SKM-1 (cell line): ENCODE measurements around the gene CHN2.

Source experiments
- DNase-seq: peaks from one replicate; lab custom pipeline; 2025; ENCODE audit not compliant: unreplicated experiment; lab: John Stamatoyannopoulos, UW

Gene CHN2

DNA sequence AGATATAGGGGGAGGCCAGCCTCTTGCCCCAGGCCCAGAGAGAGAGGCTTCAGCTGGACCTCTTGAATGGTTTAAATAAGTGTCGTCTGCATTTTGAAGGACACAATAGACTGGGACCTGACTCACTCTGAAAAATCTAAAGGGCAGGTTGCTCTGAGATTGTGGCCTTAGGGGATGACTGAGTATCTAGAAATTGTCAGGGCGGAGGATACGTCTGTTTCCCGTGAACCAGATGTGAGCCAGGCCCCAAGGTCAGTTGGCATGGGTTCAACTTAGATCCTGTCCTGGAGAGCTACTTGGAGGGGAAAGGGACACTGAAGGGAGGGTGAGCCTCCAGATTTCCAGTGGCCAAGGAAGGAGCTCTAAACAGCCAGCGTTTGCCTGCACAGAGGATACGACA is 110.2 kb downstream of the CHN2 start:
- DNase-seq, result no peak

DNA sequence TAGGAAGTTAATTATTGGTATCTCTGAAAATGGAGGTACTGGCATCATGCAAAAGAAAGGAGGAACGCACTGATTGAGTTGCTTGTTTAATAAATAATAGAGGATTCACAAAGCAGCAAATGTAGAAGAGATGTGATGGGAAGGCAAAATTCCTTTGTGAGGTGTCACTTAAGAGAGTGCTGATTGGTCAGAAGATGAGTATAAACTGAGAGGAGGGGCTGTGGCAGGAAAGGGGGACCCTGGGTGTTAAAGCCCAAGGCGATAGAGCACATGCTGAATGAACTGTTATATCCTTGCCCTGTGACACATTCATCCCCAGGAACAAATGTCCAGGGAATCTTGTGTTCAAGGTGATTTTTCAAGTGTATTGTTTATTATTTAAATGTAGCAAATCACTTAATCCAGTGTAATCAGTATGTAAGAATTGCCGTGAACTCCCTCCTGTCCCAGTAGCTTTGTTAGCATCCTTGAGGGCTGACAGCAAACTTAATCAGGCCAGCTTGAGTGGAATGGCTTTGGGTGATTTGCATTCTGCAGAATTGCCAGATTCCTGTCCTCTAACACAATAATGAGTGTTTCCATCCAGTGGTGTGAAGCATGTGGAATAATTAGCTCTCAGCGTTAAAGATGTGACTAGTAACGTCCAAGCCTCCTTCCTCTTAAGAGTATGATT is 111.9 kb downstream of the CHN2 start:
- DNase-seq, result no peak

DNA sequence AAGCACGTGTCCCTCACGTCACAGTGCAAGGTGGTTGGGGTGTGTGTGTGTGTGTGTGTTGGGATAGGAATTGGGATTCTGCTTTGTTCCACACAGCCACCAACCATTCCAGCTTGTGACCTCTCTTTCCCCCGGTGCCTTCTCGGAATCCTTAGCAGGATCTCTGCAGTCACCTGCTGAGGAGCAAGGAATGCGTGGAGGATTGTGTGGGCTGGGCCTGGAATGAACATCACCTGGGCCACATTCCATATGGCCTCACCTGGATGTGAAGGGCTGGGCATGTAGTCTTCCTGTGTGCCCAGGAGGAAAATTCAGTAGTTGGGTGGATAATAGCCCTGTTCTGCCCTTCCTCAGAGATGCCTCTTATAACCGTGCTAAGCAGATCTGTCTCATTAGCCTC is 113.8 kb downstream of the CHN2 start:
- no peak for DNase-seq

DNA sequence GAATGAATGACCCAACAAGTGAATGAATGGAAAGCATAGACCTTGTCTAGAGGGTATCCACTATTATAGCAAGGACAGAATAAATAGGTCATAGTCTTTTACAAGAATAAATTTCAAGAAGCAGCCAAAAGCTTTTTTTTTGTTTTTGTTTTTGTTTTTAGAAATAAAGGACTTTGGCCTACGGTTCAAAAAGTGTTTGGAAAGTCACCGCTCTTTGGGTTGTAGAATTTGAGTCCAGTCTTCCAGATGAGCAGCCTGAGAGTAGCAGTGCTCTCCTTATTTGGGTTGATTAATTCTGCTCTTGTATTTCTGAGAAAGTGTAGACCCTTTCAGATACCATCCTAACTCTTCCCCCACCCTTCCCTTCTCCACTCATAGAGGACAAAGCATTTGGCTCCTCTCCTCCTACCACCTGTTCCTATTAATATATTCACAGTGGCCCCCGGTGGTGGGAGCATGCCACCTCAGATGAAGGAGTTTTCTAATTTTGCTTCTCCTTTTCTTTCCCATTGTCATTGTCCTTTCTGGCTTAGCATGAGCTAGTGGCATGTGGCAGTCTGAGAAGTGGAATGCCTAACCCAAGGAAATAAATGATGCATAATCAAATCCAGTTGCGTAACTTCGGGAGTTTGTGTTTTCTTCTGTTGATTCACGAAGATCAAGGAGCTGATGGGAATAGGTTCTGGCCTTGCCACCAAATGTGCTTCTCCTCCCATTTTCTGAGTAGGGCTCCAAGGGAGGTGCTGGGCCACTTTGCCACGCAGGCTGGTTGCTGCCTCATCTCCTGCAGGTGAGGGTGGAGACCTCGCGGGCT is 114.7 kb downstream of the CHN2 start:
- DNase-seq, result no peak

DNA sequence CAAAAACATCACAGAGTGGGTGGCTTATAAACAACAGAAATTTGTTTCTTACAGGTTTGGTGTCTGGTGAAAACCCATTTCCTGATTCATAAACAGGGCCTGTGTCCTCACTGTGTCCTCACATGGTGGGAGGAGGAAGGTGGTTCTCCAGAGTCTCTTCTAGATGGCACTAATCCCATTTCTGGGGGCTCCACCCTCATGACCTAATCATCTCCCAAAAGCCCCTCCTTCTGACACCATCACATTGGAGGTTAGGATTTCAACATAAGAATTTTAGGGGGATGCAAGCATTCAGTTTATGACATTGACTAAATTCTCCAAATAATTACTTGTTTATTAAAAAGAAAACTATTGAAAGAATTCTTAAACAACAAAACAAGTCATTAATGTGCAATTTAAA is 116.0 kb downstream of the CHN2 start:
- DNase-seq, result no peak

DNA sequence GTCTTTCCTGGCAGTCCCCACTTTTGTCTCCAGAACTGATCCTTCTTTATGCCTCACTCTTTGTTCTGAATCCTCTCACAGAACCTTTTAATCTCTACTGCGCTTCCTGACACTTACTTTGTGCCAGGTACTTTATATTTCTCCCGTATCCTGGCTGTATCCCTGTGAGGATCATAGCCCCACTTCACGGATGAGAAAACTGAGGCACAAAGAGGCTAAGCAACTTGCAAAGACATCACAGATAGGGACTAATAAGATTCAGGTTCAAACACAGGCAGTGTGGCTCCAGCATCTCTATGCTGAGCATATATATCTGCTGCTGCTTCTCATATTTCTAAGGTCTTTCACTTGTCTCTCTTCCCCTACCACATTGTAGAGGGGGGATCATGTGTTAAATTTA is 116.7 kb downstream of the CHN2 start:
- no peak for DNase-seq

DNA sequence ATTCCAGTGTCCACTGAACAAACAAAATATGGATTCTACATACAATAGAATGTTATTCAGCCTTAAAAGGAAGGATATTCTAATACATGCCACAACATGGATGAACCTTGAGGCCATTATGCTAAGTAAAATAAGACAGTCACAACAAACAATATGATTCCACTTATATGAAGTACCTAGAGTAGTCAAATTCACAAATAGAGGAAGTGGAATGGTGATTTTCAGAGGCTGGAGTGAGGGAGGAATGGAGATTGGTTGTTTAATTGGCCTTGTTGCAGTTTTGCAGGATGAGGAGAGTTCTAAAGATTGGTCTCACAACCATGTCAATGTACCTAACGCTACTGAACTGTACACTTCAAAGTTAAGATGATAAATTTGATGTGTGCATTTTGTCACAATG is 119.6 kb downstream of the CHN2 start:
- DNase-seq, result no peak

DNA sequence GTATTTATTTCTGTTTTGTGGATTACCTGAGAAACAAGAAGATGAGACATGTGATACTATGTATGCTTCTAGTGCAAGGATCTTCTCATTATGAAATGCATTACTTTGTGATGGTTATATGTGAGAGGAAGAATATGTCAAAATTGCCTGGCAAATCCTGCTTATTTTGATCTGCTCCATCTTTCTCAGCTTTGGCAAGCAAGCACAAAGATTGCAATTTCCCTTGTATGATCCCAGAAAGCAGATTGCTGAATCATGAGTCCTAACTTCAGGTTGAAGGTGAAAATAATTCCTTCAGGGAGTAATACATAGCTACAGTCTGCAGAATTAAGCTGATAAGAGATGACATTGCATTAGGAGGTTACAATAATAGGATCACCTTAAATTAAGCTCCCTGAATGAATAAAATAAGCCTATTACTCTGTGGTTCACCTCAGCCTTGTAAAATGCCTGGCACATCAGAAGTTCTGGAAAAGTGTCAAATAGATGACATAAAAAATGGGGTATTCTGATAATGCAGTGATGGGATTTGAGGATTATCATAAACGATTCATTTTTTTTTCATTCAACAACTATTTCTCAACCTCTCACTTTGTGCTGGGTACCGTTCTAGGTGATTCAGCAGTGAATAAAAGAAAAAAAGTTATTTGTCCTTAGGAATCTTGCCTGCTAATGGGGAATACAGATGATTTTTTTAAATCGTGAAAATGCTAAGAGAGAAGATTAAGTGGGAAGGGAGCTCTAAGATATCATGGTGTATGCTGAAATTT is 120.7 kb downstream of the CHN2 start:
- DNase-seq, result no peak

DNA sequence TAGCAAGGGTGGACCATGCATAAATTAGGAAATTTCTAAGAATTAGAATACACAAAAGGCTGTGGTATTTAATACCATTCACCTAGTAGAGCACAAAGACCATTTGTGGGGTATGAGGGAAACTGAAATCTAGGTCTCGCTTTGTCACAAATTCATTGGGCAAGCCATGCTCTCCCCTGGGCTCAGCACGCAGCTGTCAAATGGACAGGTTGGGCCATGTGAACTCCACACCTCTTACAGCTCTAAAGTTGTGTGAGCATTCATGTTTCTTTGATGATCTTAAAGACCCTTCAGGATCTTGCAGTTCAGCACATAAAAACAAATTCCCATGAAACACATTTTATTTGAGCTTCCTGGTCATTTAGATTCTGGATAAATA is 121.3 kb downstream of the CHN2 start:
- DNase-seq, result no peak

DNA sequence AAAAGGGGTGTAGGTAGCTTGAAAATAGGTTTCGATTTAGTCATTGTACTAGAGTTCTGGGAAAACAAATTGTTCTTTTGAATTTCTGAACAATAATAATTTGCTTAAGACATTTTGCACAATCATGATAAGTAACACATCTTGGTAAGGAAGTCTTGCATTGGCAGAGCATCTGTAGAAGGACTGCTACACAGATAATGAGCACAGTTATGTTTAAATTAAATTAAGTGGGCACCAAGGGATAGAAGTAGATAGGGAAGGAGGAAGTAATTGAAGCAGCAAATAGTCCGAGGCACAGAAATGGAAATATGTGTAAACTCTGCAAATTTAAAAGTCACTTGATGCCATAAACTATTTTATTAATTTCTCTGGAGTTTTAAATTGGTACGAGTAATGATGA is 122.4 kb downstream of the CHN2 start:
- DNase-seq, result no peak

DNA sequence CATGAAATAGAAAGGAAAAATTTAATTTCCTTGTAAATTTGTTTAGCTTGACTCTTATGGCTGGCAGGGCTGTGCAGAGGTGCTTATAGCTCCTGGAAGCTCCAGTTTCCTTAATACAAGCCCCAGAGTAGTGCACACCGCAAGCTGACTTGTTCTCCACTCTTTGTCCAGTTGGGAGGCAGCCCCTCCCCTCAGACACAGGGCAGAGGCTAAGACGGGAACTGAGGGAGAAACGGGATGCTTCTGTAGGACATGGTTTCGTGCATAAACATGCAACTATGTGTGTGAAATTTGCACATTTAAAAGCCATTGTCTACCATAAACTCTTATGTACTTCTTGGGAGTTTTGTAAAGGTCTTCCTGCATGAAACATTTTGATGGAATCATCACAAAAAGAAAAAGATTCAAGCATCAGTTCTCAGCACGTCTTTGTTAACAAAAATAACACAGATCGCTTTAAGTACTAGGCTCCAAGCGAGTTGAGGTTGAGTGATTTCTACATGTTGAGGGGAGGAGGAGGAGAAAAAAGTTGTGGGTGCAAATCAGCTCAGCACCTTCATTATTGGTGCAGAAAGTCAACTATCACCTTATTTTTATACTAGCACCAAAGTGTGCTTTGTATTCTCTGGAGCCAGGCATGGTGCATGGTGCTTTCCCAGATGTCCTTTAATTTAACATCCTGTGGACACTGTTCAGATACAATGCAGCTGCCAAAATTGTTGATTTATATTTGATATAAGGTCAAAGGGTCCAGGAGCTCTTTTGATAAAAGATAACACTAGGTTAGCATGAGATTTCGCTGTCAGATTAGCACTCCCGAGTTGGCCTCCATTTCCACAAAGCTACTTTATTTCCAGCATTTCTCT is 124.5 kb downstream of the CHN2 start:
- DNase-seq, result no peak

DNA sequence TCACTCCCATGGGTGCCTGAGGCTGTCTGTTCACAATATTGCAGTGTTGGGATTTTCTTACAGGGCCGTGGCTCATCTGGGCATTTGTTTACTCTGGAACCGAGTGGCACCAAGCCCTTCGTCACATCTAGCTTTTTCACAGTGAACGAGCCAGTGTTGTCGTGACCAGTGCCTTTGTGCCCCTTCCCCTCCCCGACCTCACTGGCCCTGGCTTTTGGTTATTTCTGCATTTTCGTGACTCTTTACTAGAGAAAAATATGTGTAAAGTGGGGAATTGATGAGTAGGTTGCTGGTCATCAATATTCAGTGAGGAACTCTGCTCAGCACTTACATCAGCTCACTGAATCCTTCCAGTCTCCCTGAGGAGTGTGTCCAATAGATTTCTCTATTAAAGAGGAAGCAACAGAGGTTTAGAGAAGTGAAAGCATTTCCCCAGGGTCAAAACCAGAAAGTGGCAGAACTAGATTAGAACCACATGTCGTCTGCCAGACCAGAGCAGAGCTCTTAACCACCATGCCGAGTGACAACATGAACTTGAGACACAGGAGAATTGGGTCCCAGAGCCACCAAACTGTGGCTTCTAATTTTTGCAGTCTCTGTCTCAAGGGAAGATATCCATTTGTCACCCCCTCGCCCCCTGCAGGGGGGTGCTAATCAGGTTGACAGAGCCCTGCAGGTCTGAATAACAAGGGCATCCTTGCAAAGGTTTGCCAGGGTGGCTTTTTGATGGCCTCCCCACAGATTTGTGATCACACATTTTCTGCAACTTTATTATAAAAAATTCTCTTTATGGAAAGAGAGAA is 125.3 kb downstream of the CHN2 start:
- DNase-seq, result peak; percentile 82

DNA sequence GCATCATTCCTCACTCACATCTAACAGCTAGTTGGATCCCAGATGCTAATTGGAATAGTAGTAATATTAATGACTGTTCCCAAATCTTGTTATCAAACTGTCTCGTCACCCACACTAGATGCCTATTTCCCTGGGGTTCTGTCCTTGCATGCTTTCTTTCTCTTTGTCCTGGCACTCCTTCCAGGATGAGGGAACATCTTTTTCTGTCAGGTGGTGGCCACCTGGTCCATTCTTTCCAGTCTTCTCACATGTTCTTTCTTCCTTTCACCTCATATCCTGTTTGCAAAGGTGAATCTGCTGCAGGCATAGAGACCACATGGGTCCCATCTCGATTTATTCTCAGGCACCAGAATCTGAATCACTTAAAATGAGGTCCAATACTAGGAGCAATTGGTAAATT is 126.0 kb downstream of the CHN2 start:
- no peak for DNase-seq

DNA sequence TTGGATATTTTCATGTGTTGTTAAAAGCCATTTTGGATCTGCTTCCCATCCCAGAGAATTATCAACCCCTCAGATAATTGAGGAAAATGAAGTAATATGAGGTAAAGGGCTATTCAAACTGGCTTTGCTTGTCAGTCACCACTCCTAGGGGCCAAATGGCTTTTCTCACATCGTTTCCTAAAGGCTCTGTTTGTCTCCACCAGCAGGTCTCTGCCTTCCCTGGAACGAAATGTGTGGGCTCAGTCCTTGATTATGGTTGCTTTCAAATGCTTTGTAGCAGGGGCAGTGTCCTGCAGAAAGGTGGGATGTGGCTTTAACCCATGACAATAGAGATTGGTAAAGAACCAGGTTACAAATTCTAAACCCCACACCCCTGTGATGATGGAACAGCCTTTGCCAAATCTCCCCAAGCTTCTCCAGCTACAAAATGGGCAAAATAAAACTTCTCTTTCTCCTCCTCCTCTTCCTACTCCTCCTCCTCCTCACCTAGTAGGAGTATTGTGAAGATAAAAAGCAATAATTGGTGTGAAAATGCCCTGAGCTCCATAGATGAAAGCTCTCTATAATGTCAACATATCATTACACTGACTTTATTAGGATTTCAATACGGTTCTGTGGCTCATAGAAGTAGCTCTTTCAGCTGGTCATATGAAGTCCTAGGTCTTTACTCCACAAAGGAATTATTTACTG is 127.6 kb downstream of the CHN2 start:
- no peak for DNase-seq

DNA sequence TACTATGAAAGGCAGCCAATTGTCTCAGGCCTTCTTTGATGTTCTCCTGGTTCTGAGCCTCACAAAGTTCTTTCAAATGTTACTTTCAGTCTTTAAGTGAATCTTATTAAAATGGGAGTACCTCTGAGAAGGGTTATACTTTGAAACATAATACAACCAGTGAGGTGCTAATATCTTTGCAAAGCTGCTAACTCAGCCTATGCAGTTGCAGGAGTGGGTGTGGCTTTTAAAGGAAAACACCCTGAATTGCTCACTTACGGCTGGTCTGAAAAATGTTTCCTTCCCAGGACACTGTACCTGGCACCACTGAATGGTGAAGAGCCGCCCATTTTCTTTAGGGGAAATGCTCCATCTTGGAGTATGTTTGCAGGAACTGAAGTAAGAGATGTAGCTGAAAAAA is 130.9 kb downstream of the CHN2 start:
- DNase-seq, result no peak

DNA sequence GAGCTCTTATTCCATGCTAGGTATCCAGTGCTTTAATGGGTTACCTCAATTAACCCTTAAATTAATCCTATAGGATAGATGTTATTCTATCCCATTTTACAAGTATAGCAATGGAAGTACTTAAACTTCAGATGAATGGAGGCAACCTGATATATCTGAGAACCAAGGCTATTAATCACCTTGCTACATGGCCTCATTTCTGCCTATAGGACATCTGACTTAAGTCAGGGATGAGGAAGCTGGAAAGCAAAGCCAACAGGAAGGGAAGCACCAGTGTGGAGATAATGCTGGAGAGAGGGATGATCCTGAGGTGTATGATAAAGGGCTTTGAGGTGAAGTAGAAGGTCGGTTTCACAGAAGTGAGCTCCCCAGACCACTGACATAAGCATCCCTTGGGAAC is 132.3 kb downstream of the CHN2 start:
- no peak for DNase-seq

DNA sequence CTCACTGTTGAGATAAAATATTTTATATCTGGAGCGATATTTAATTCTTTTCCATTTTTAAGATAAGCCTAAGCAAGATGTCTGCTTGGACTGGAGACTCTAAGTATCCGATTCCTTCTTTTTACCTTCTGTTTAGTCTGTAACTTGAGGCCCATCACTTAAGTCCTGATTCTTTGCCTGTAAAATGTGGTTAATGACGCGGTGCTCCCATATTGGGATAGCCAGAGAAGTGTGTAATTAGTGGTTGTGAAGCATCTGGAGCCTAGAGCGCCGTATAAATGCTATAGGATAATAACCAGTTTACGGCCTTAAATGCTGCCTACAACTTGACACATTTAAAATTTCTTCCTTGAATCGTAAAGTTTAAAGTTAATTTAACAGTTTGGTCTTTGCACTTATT is 132.9 kb downstream of the CHN2 start:
- DNase-seq, result no peak

DNA sequence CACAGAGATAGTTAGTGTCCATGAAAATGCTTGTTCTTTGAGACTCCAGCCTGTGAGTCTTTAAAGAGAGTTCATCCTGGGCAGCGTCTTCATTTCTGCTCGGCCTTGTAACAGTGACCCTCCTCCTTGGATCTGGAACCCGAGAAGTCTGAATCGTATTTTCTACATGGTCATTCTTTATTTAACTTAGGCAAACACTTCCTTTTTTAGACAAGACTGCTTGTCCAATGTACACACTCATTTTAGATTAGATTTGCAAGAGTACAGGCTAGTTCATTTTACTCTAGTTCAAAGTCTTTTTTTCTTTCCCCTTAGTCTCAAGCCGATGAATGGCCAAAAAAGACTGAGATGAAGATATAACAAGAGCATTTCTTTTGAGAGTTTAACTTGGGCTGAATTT is 133.5 kb downstream of the CHN2 start:
- DNase-seq, result peak; percentile 16

DNA sequence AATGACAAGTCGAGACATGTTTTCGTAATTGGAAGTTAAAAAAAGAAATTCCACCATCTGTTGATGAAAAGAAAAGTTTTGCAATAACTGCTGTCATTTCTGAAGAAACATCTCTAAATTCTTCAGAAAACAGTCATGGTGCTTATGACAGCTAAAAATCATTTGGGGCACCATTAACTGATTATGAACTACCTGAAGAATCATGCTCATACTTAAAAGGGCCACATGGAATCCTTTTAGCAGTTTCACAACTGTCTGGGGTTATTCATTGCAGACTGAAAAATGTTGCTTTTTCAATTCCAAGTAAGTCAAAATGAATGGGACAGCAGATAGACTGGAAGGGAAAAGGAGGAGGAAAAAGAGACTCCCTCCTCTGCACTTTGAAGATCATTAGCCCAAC is 134.2 kb downstream of the CHN2 start:
- DNase-seq, result no peak

DNA sequence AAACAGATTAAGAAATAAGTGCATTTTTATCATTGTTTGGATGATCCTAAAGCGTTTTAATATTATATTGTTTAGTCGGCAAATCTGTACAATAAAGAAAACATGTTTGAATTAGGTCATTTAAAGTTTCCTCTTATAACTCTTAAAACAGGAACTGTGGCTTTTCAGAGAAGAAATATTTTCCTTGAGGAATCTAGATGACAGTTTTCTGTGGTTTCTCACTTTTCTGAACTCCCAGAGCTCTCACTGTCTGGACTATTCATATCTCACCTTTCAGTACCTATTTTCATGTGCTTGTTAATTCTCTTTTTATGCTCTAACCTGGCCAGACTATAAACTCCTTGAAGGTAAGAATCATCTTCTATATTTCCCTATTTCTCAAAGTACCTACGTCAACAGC is 135.1 kb downstream of the CHN2 start:
- DNase-seq, result no peak
